Mesothelial cell of epicardium (in vitro differentiated cells): ENCODE data around the gene UNC13C. TPM values are rescaled to one million over a fixed set of nuclear protein-coding genes. Genes with fewer than 3 reads are reported as not detected.

ENCODE experiments used
- DNase-seq, 2 experiments: peaks; one replicate each; pipeline ENCODE4 v3.0.0; 2021; ENCODE audit warnings: low spot score in 2 of 2; ENCODE audit not compliant: unreplicated experiment in 2 of 2
- H3K27ac Mint-ChIP-seq: 2 replicates; pipeline ENCODE4 v1.8.0; 2021; ENCODE audit warnings: mixed read lengths
- H3K27me3 Mint-ChIP-seq: 2 replicates; pipeline ENCODE4 v1.8.0; 2021; ENCODE audit warnings: low read depth, mixed read lengths
- H3K36me3 Mint-ChIP-seq: 2 replicates; pipeline ENCODE4 v1.8.0; 2021; ENCODE audit warnings: mixed read lengths
- H3K4me1 Mint-ChIP-seq: 2 replicates; pipeline ENCODE4 v1.8.0; 2021; ENCODE audit warnings: mixed read lengths
- H3K4me3 Mint-ChIP-seq: 2 replicates; pipeline ENCODE4 v1.8.0; 2021; ENCODE audit warnings: mild to moderate bottlenecking, moderate library complexity, mixed read lengths
- H3K9me3 Mint-ChIP-seq: 2 replicates; pipeline ENCODE4 v1.8.0; 2021; ENCODE audit warnings: mixed read lengths
- CTCF ChIP-seq: fragments of 200-600 bp; sonication (generic); IDR thresholded peaks from one replicate; pipeline ENCODE4 v1.5.0; 2021; ENCODE audit warnings: antibody characterized with exemption; ENCODE audit not compliant: unreplicated experiment
- total RNA-seq: library from RNA; stranded (reverse); gene quantifications from 3 replicates; pipeline ENCODE4 v1.2.1, GENCODE V29; 2021

The UNC13C gene
- total RNA-seq, 1 donor from 2014 or later: 2.7 TPM

GRCh38 chr15:54007256-54007655 lies 29.0 kb downstream of the UNC13C start:
- no peak for TF ChIP-seq CTCF
- no peaks in the 10 kb centered on the region for H3K36me3 Mint-ChIP-seq
- DNase-seq: no peak
- H3K27ac Mint-ChIP-seq: no peak overlapping the region
- H3K27me3 Mint-ChIP-seq: peaks cover 10% of the 10 kb centered on the region
- H3K4me1 Mint-ChIP-seq: peaks cover 5% of the 10 kb centered on the region
- peaks cover 11% of the 10 kb centered on the region for H3K9me3 Mint-ChIP-seq
- no peak overlapping the region for H3K4me3 Mint-ChIP-seq

GRCh38 chr15:54011656-54012055 lies 33.4 kb downstream of the UNC13C start:
- no peak overlapping the region for H3K27ac Mint-ChIP-seq
- no peak for TF ChIP-seq CTCF

GRCh38 chr15:54014067-54014655 lies 35.9 kb downstream of the UNC13C start:
- Mint-ChIP-seq H3K27me3 (peaks cover 21% of the 10 kb centered on the region), H3K27ac (no peak overlapping the region), H3K9me3 (no peaks in the 10 kb centered on the region)

More at GRCh38 chr15:54011656-54012055, 33.4 kb downstream of the UNC13C start:
- no peak for DNase-seq
- Mint-ChIP-seq H3K9me3 (no peaks in the 10 kb centered on the region), H3K36me3 (no peaks in the 10 kb centered on the region), H3K4me3 (no peak overlapping the region), H3K4me1 (peaks cover 11% of the 10 kb centered on the region), H3K27me3 (peaks cover 27% of the 10 kb centered on the region)

GRCh38 chr15:54017251-54017650 lies 39.0 kb downstream of the UNC13C start:
- Mint-ChIP-seq H3K9me3 (peaks cover 10% of the 10 kb centered on the region), H3K27ac (no peak overlapping the region), H3K4me1 (peaks cover 6% of the 10 kb centered on the region), H3K4me3 (no peak overlapping the region), H3K36me3 (no peaks in the 10 kb centered on the region), H3K27me3 (peaks cover 18% of the 10 kb centered on the region)
- DNase-seq: no peak
- TF ChIP-seq CTCF: no peak

More at GRCh38 chr15:54014067-54014655, 35.9 kb downstream of the UNC13C start:
- Mint-ChIP-seq H3K36me3 (no peaks in the 10 kb centered on the region), H3K4me1 (peaks cover 11% of the 10 kb centered on the region), H3K4me3 (no peak overlapping the region)
- no peak for TF ChIP-seq CTCF
- DNase-seq: no peak

- Mint-ChIP-seq H3K27ac (no peak overlapping the region), H3K4me1 (no peaks in the 10 kb centered on the region), H3K4me3 (no peak overlapping the region), H3K36me3 (no peaks in the 10 kb centered on the region), H3K27me3 (peaks cover 18% of the 10 kb centered on the region), H3K9me3 (peaks cover 16% of the 10 kb centered on the region)
- TF ChIP-seq CTCF: no peak
- DNase-seq: no peak
Measured at GRCh38 chr15:54017959-54018358, 39.7 kb downstream of the UNC13C start.
